GM12874 (cell line): ENCODE results near the gene CDK14.

Source experiments
- TF ChIP-seq, protein P1 (sequence below): IDR thresholded peaks from 2 replicates; pipeline ENCODE4 v1.5.1; 2011; ENCODE audit warnings: low read depth, mild to moderate bottlenecking, control low read depth, low read length, moderate library complexity; ENCODE audit not compliant: insufficient read depth

Gene CDK14

GRCh38 chr7:90596671-90597562 lies 796 bp downstream of the CDK14 start:
- TF ChIP-seq, protein P1, sequence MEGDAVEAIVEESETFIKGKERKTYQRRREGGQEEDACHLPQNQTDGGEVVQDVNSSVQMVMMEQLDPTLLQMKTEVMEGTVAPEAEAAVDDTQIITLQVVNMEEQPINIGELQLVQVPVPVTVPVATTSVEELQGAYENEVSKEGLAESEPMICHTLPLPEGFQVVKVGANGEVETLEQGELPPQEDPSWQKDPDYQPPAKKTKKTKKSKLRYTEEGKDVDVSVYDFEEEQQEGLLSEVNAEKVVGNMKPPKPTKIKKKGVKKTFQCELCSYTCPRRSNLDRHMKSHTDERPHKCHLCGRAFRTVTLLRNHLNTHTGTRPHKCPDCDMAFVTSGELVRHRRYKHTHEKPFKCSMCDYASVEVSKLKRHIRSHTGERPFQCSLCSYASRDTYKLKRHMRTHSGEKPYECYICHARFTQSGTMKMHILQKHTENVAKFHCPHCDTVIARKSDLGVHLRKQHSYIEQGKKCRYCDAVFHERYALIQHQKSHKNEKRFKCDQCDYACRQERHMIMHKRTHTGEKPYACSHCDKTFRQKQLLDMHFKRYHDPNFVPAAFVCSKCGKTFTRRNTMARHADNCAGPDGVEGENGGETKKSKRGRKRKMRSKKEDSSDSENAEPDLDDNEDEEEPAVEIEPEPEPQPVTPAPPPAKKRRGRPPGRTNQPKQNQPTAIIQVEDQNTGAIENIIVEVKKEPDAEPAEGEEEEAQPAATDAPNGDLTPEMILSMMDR: no peak

- TF ChIP-seq, protein P1: no peak
Measured at GRCh38 chr7:90597563-90598253, 1.6 kb downstream of the CDK14 start.

DNA sequence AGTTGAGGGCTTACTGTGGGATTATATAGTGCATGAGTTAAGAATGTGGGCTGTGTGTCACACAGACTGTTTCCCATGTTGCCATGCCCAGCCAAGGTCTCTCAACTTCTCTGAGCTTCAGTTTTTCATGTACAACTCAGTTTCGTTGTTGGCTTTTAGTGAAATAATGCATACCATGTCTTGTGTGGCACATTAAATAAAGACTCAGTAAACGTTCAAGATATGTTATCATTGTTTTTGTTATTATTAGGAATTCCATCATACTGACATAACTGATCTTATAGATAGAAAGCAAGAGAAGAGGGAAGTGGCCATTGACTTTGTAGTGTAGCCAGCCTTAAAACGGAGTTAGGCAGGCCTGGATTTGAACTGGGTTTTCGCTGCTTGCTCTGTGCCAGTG lies 2.9 kb downstream of the CDK14 start:
- TF ChIP-seq, protein P1: no peak

DNA sequence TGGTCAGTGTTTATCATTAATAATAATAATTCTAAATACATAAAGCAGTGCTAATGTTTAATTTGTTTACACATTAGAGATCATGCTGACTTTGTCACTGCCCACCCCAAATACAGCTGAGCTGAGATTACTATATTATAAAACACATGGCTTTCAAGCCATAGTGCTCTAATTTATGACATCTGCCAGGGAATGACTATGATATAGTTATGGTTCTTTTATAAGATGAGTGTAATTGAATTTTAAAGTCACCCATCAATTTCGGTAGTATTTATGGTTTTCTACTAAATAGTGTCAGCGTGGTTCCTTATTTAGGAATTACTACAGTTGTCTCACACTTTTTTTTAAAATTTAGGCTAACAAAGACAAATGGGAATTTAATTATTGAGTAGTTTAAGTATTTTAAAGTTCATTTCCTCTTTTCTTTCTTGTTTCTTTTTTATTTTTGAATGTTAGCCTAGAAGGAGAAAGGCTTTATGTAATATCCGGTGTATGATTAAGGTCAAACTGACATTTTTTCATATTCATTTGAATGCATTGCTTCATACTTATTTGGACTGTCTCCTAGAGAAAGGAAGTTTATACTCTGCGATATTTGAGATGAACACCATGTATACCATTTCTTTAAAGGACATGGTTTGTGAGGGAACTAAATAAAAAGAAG lies 3.9 kb downstream of the CDK14 start:
- TF ChIP-seq, protein P1: no peak

DNA sequence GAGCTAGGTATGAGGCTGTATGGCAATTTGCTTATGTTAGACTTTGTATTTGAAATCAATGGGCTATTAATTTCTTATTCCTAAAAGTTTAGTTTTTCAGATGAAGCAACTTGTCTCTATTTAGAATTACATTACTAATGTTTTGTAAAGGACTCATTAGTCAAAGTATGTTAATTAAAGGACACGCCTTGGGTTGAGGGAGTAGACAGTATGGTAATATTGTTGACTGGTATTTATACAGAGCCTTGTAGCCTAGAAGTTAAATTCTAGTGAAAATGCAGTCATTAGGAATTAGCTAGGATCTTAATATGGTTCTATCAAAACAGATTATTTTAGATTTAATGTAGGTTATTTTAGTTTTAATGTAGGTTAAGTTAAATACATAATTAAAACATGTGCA lies 6.2 kb downstream of the CDK14 start:
- TF ChIP-seq, protein P1: no peak

DNA sequence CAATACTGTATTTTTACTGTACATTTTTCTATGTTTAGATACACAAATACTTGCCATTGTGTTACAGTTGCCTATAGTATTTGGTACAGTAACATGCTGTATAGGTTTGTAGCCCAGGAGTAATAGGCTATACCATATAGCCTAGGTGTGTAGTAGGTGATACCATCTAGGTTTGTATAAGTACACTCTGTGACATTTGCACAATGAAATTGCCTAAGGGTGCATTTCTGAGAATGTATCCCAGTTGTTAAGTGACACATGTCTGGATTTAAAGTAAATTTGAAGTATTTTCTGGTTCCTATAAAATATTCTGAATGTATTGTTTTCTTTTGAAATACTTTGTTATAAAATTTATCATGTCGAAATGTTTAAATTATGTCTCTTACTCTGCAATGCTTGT lies 7.2 kb downstream of the CDK14 start:
- TF ChIP-seq, protein P1: no peak

DNA sequence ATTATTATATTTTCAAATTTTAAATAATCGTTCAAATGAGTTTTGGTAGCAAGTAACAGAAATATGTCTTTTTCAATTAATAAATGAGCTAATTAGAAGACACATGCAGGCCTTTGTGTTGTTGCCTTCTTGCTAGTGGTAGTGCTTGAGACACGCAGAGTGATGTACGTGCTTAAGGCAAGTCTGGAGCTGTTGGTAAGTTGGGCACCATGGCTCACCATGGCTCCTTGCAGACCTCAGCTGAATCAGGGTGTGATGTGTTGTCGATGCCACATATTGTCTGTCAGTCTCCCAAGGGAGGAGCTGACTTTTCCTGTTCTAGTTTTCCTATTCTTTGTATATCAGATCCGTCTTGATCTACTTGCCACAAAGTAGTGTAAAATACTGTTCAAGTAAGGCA lies 8.3 kb downstream of the CDK14 start:
- TF ChIP-seq, protein P1: no peak
